DND-41 (cell line): Measurements from ENCODE around the gene PYURF.

ENCODE experiments used
- CTCF ChIP-seq: IDR thresholded peaks from 2 replicates; pipeline ENCODE4 v1.5.1; 2012; ENCODE audit warnings: borderline replicate concordance, low read length, moderate library complexity, mild to moderate bottlenecking; ENCODE audit not compliant: poor library complexity, severe bottlenecking; ENCODE audit errors: extremely low read depth
- EZH2 ChIP-seq: IDR thresholded peaks from 3 replicates; pipeline ENCODE4 v1.6.1; 2012; ENCODE audit warnings: borderline replicate concordance, low read depth, mild to moderate bottlenecking, moderate library complexity, low read length, inconsistent platforms; ENCODE audit not compliant: severe bottlenecking

- TF ChIP-seq CTCF (no peak), EZH2 (no peak)
These were observed 6.8 kb downstream of the PYURF start for GRCh38 chr4:88516746-88517145.
